Measurements from ENCODE around the gene BHLHA15. TPM values are rescaled to one million over a fixed set of nuclear protein-coding genes. Genes with fewer than 3 reads are reported as not detected.

BHLHA15 gene
- total and polyA plus RNA-seq, 2 of the 8 experiments (the other 6 are each of a cell fraction or from before 2014, with no cell fraction given), result 1.1 to 2.7 TPM

GRCh38 chr7:98238976-98239375, 27.7 kb downstream of the BHLHA15 start:
- no peak overlapping the region for H4K8ac ChIP-seq (ENCODE audit: extremely low read depth, insufficient read depth, low read length)
- no peak overlapping the region for H2BK120ac ChIP-seq (replicated peaks; ENCODE audit: low read depth, low read length)
- no peak overlapping the region for H3K18ac ChIP-seq (ENCODE audit: extremely low read depth, low read length)
- peaks cover 8% of the 10 kb centered on the region; the same call in 1 of the 2 replicates for H3K23me2 ChIP-seq (ENCODE audit: low read depth, low read length)
- POLR2A ChIA-PET (ENCODE audit: partially characterized antibody), result no interaction called here
- H3K36me3 ChIP-seq (ENCODE audit: control insufficient read depth in 2 of 4, insufficient read depth in 4 of 4, low read length in 3 of 4), result no peaks in the 10 kb centered on the region
- H2BK12ac ChIP-seq (ENCODE audit: low read depth, low read length), result no peak overlapping the region
- H3K27ac ChIP-seq (ENCODE audit: low read depth, low read length), result no peak overlapping the region
- H2AK5ac ChIP-seq (ENCODE audit: low read depth, low read length), result no peak overlapping the region
- no peak for FAIRE-seq
- no peak overlapping the region for H4K91ac ChIP-seq (replicated peaks; ENCODE audit: insufficient read length, low read length)
- DNase-seq (ENCODE audit: low read depth in 1 of 2, low spot score in 2 of 2), result no peak
- H3K23ac ChIP-seq (ENCODE audit: insufficient read length), result no peak overlapping the region
- H3K56ac ChIP-seq (replicated peaks; ENCODE audit: insufficient read length, low read depth, low read length), result no peak overlapping the region
- H3K79me1 ChIP-seq (ENCODE audit: low read depth, low read length), result no peaks in the 10 kb centered on the region
- H3K4me1 ChIP-seq (replicated peaks in 1 of 4; ENCODE audit: control insufficient read depth in 3 of 4, insufficient read depth in 4 of 4, low read length in 3 of 4), result peaks cover 0 to 6% (median 0%) of the 10 kb centered on the region in 4 experiments; a peak in 3 of 7 replicates
- no peak overlapping the region for H2AFZ ChIP-seq (ENCODE audit: low read length)
- H3K79me2 ChIP-seq (ENCODE audit: control insufficient read depth in 1 of 2, insufficient read depth in 2 of 2, low read length in 2 of 2), result no peaks in the 10 kb centered on the region
- H2BK20ac ChIP-seq (ENCODE audit: low read length), result no peak overlapping the region
- H3K9ac ChIP-seq (replicated peaks in 1 of 4; ENCODE audit: extremely low read depth in 1 of 4, low read depth in 3 of 4, low read length in 3 of 4), result no peak overlapping the region
- H3K14ac ChIP-seq (ENCODE audit: insufficient read length), result no peak overlapping the region
- no peak overlapping the region for H3K4me2 ChIP-seq (ENCODE audit: insufficient read depth in 1 of 2, low read depth in 2 of 2, low read length in 2 of 2)
- no peak overlapping the region for H2BK5ac ChIP-seq (ENCODE audit: low read depth, low read length)
- H3K4me3 ChIP-seq (ENCODE audit: extremely low read depth in 1 of 4, insufficient read depth in 2 of 4, low read depth in 3 of 4, low read length in 4 of 4), result no peak overlapping the region
- no peak overlapping the region for H3K4ac ChIP-seq (replicated peaks; ENCODE audit: insufficient read length, low read depth, low read length)
- no peaks in the 10 kb centered on the region for H3K9me3 ChIP-seq (ENCODE audit: insufficient read depth in 2 of 2, low read depth in 1 of 2, low read length in 1 of 2)
- WGBS, 2 experiments (ENCODE audit: extremely low coverage in 1 of 2, insufficient coverage in 1 of 2, insufficient read length in 1 of 2, insufficient replicate concordance in 2 of 2, low coverage in 1 of 2, low lambda C conversion rate in 2 of 2, missing lambda C conversion rate in 1 of 2), result 91% methylated on average over 9 of the region's 9 CpGs; no CpG with 5 or more reads in 1 of the 2 experiments
- CTCF ChIA-PET (ENCODE audit: partially characterized antibody), result no interaction called here
- H2BK15ac ChIP-seq (ENCODE audit: low read length), result no peak overlapping the region
- peaks cover 2 to 3% of the 10 kb centered on the region in 2 experiments for H4K20me1 ChIP-seq (replicated peaks in 1 of 2; ENCODE audit: control insufficient read depth in 1 of 2, insufficient read depth in 2 of 2, low read length in 2 of 2)
- H3K27me3 ChIP-seq (replicated peaks in 1 of 4; ENCODE audit: control insufficient read depth in 3 of 4, extremely low read depth in 1 of 4, insufficient read depth in 3 of 4, low read length in 3 of 4), result no peaks in the 10 kb centered on the region
- H4K5ac ChIP-seq (ENCODE audit: insufficient read length, low read depth, low read length), result no peak overlapping the region
- no peak for TF ChIP-seq SIN3A (conservative IDR thresholded peaks at IDR 0.05 in 1 of 2, IDR thresholded peaks at IDR 0.05 in 1 of 2; ENCODE audit: low read depth in 1 of 2, low read length in 2 of 2)
- no peak for TF ChIP-seq SP2 (IDR thresholded peaks at IDR 0.05; ENCODE audit: low read length)
- no peak for TF ChIP-seq CTCF (IDR thresholded peaks at IDR 0.05; ENCODE audit: control extremely low read depth in 1 of 3, insufficient read depth in 1 of 3, low read depth in 1 of 3, low read length in 3 of 3)
- TF ChIP-seq GTF2F1 (IDR thresholded peaks at IDR 0.05; ENCODE audit: borderline replicate concordance, low read depth, low read length), result no peak
- no peak for TF ChIP-seq ATF2 (IDR thresholded peaks at IDR 0.05; ENCODE audit: low read length)
- no peak for TF ChIP-seq RXRA (IDR thresholded peaks at IDR 0.05; ENCODE audit: insufficient read depth, low read depth, low read length)
- TF ChIP-seq CHD2 (IDR thresholded peaks at IDR 0.05; ENCODE audit: low read length), result no peak
- no peak for TF ChIP-seq RAD21 (IDR thresholded peaks at IDR 0.05 in 1 of 2, conservative IDR thresholded peaks at IDR 0.05 in 1 of 2; ENCODE audit: low read depth in 2 of 2, low read length in 2 of 2)
- TF ChIP-seq CTBP2 (IDR thresholded peaks at IDR 0.05; ENCODE audit: borderline replicate concordance, insufficient read depth, insufficient read length, low read length), result no peak

Measured in H1 (cell line).